PC-3 (cell line): ENCODE measurements around the gene ATG7. TPM values are rescaled to one million over a fixed set of nuclear protein-coding genes. Genes with fewer than 3 reads are reported as not detected.

Experiments
- ATAC-seq: fragments of 200-7000 bp; cut with Tn5 transposase; 2 replicates; pipeline ENCODE4 v1.9.1; 2020; ENCODE audit warnings: mild to moderate bottlenecking, moderate library complexity
- BruUV-seq: library from RNA; stranded (reverse); fragments of 400-500 nt; replicated peaks from 2 replicates; lab custom pipeline; 2021; lab: Mats Ljungman, UMichigan
- CTCF ChIA-PET: fragments of 300-600 bp; sonication (Branson Sonifier 250); formaldehyde crosslinking; loops from one replicate; lab custom pipeline; 2022; ENCODE audit warnings: antibody characterized with exemption; lab: Charles Lee
- POLR2A ChIA-PET: fragments of 300-600 bp; sonication (Branson Sonifier 250); formaldehyde crosslinking; loops from one replicate; lab custom pipeline; 2022; ENCODE audit warnings: antibody characterized with exemption; ENCODE audit not compliant: unreplicated experiment; lab: Charles Lee
- DNase-seq: peaks from one replicate; pipeline ENCODE4 v3.0.0-alpha.2; 2015
- H2AFZ ChIP-seq: fragments of 300-600 bp; sonication (generic); 2 replicates; pipeline ENCODE4 v1.6.0; 2016; ENCODE audit warnings: antibody characterized with exemption, low read length
- H3F3A ChIP-seq: fragments of 300-600 bp; sonication (generic); one replicate; pipeline ENCODE4 v1.6.0; 2017; ENCODE audit warnings: antibody characterized with exemption, low read length, control low read depth, mild to moderate bottlenecking; ENCODE audit not compliant: unreplicated experiment
- H3K27ac ChIP-seq: fragments of 300-600 bp; sonication (generic); 2 replicates; pipeline ENCODE4 v1.5.1; 2016; ENCODE audit warnings: mild to moderate bottlenecking, low read length
- H3K27me3 ChIP-seq: fragments of 300-600 bp; sonication (generic); 2 replicates; pipeline ENCODE4 v1.6.1; 2016; ENCODE audit warnings: low read length, mixed read lengths
- H3K36me3 ChIP-seq: fragments of 300-600 bp; sonication (generic); 2 replicates; pipeline ENCODE4 v1.6.1; 2016; ENCODE audit warnings: low read depth, mixed run types, low read length, mixed read lengths
- H3K4me1 ChIP-seq: fragments of 300-600 bp; sonication (generic); 2 replicates; pipeline ENCODE4 v1.5.1; 2016; ENCODE audit warnings: low read length; ENCODE audit not compliant: insufficient read depth
- H3K4me2 ChIP-seq: fragments of 300-600 bp; sonication (generic); 2 replicates; pipeline ENCODE4 v1.6.0; 2016; ENCODE audit warnings: low read length
- H3K4me3 ChIP-seq: fragments of 300-600 bp; sonication (generic); 2 replicates; pipeline ENCODE4 v1.5.1; 2016; ENCODE audit warnings: mild to moderate bottlenecking, low read length, mixed read lengths
- H3K79me2 ChIP-seq: fragments of 300-600 bp; sonication (generic); 2 replicates; pipeline ENCODE4 v1.6.1; 2017; ENCODE audit warnings: low read length, mixed read lengths
- H3K9ac ChIP-seq: fragments of 300-600 bp; sonication (generic); 2 replicates; pipeline ENCODE4 v1.6.0; 2016; ENCODE audit warnings: mild to moderate bottlenecking, low read length
- H3K9me2 ChIP-seq: fragments of 300-600 bp; sonication (generic); replicated peaks from 2 replicates; pipeline ENCODE4 v1.6.1; 2016; ENCODE audit warnings: mixed run types, low read length, mixed read lengths
- H3K9me3 ChIP-seq: fragments of 300-600 bp; sonication (generic); 2 replicates; pipeline ENCODE4 v1.6.1; 2016; ENCODE audit warnings: low read length, mixed read lengths
- H4K20me1 ChIP-seq: fragments of 300-600 bp; sonication (generic); 2 replicates; pipeline ENCODE4 v1.6.1; 2016; ENCODE audit warnings: low read length, mixed read lengths
- EZH2 ChIP-seq: fragments of 300-600 bp; sonication (generic); IDR thresholded peaks from one replicate; pipeline ENCODE4 v1.6.1; 2017; ENCODE audit warnings: antibody characterized with exemption, mild to moderate bottlenecking, low read length; ENCODE audit not compliant: unreplicated experiment
- EZH2phosphoT487 ChIP-seq: fragments of 300-600 bp; sonication (generic); IDR thresholded peaks from 2 replicates; pipeline ENCODE4 v1.6.1; 2018; ENCODE audit warnings: mild to moderate bottlenecking, antibody characterized with exemption, low read length, borderline replicate concordance
- intact Hi-C: fragments of 100-400 bp; cut with micrococcal nuclease; formaldehyde crosslinking; loops from 2 replicates; pipeline ENCODE4 v1.9.0; 2023
- total RNA-seq: library from RNA; depleted of rRNA; stranded (reverse); fragments of >200 nt; gene quantifications from 2 replicates; pipeline ENCODE4 v1.2.3, GENCODE V29; 2014
- TF ChIP-seq, protein P1 (sequence below): fragments of 300-600 bp; sonication (generic); conservative IDR thresholded peaks from 2 replicates; pipeline ENCODE4 v1.5.1; 2017; ENCODE audit warnings: antibody characterized with exemption, low read depth, mild to moderate bottlenecking, low read length

The ATG7 gene
- total RNA-seq, 1 experiment from 2014 or later: 36.5 TPM

DNA sequence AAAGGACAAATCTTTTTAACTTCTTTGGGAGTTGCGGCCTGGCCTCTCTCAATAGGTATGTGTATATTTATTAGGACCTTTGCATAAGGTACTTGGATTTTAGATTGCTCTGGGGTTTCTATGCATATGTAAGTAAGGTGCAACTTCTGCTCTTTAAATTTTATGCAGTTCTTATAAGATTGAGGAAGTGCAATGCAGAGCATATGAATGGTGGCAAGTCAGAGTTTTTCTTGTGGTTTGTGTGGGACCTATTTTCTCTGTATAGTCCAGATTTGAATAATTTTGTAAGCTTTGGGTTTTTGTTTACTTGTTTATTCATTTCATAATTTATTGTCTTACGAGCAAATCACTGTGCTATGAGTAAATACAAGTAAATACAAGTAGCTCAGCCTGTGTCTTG is 101.5 kb downstream of the ATG7 start:
- DNase-seq (no peak), ATAC-seq (no peak)
- Histone ChIP-seq H3K27ac (no peak overlapping the region), H3K4me2 (no peak overlapping the region), H3K9me2 (no peaks in the 10 kb centered on the region), H3K36me3 (0 out of 2 replicates have a peak, but pooled peaks cover 7% of the 10 kb centered on the region), H3K4me3 (no peak overlapping the region), H3K4me1 (no peaks in the 10 kb centered on the region), H4K20me1 (no peaks in the 10 kb centered on the region), H2AFZ (no peak overlapping the region), H3K9ac (no peak overlapping the region), H3F3A (no peaks in the 10 kb centered on the region), H3K79me2 (no peaks in the 10 kb centered on the region), H3K27me3 (no peaks in the 10 kb centered on the region), H3K9me3 (no peaks in the 10 kb centered on the region)
- TF ChIP-seq, protein P1, sequence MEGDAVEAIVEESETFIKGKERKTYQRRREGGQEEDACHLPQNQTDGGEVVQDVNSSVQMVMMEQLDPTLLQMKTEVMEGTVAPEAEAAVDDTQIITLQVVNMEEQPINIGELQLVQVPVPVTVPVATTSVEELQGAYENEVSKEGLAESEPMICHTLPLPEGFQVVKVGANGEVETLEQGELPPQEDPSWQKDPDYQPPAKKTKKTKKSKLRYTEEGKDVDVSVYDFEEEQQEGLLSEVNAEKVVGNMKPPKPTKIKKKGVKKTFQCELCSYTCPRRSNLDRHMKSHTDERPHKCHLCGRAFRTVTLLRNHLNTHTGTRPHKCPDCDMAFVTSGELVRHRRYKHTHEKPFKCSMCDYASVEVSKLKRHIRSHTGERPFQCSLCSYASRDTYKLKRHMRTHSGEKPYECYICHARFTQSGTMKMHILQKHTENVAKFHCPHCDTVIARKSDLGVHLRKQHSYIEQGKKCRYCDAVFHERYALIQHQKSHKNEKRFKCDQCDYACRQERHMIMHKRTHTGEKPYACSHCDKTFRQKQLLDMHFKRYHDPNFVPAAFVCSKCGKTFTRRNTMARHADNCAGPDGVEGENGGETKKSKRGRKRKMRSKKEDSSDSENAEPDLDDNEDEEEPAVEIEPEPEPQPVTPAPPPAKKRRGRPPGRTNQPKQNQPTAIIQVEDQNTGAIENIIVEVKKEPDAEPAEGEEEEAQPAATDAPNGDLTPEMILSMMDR: no peak
- TF ChIP-seq EZH2 (no peak), EZH2phosphoT487 (no peak)
- BruUV-seq: no TSS peak
- intact Hi-C loops: no loop called here
- POLR2A ChIA-PET: no interaction called here
- CTCF ChIA-PET: no interaction called here

DNA sequence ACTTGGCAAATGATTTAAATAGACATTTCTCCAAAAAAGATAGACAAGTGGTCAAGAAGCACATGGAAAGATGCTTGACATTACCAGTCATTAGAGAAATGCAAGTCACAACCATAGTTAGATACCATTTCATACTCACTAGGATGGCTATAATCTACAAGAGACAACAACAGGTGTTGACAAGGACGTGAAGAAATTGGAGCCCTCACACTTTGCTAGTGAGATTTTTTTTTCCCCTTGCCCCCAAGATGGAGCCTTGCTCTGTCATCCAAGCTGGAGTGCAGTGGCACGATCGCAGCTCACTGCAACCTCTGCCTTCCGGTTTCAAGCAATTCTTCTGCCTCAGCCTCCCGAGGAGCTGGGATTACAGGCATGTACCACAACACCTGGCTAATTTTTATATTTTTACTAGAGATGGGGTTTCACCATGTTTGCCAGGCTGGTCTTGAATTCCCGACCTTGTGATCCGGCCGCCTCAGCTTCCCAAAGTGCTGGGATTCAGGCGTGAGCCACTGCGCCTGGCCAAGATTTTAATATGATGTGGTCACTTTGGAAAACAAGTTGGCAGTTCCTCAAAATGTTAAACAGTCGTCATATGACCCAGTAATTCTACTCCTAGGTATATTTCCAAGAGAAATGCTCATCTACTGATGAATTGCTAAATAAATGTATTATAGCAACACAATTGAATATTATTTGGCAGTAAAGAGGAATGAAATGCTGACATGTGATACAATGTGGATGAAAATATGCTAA is 103.3 kb downstream of the ATG7 start:
- Histone ChIP-seq H3K4me1 (no peaks in the 10 kb centered on the region), H3K9me2 (no peaks in the 10 kb centered on the region), H3K79me2 (no peaks in the 10 kb centered on the region), H4K20me1 (no peaks in the 10 kb centered on the region), H3K4me2 (no peak overlapping the region), H3K9me3 (no peaks in the 10 kb centered on the region), H2AFZ (no peak overlapping the region), H3F3A (no peaks in the 10 kb centered on the region), H3K4me3 (no peak overlapping the region), H3K36me3 (peaks cover 9% of the 10 kb centered on the region; the same call in 1 of the 2 replicates), H3K27ac (no peak overlapping the region), H3K27me3 (no peaks in the 10 kb centered on the region), H3K9ac (no peak overlapping the region)
- no TSS peak for BruUV-seq
- TF ChIP-seq, protein P1: no peak
- TF ChIP-seq EZH2 (no peak), EZH2phosphoT487 (no peak)
- ATAC-seq (no peak), DNase-seq (no peak)
- ChIA-PET CTCF (no interaction called here), POLR2A (no interaction called here)
- intact Hi-C loops: loop anchor here (5.0 kb wide), 2 partner anchors 147 to 427 kb away; no protein-coding TSS in a partner anchor

GRCh38 chr3:11377719-11378118 is 105.5 kb downstream of the ATG7 start:
- no peaks in the 10 kb centered on the region for H3F3A ChIP-seq
- H3K27ac ChIP-seq: no peak overlapping the region
- TF ChIP-seq, protein P1: no peak
- TF ChIP-seq EZH2phosphoT487: no peak
- no peak for TF ChIP-seq EZH2
- no peak overlapping the region for H2AFZ ChIP-seq
- no peak for ATAC-seq
- no peak overlapping the region for H3K4me3 ChIP-seq
- CTCF ChIA-PET: no interaction called here
- POLR2A ChIA-PET: interaction anchor here (0.6 kb wide), 1 partner anchor 13 kb away, joined by 3 read pairs; no protein-coding TSS in a partner anchor
- no peaks in the 10 kb centered on the region for H3K79me2 ChIP-seq
- no peak overlapping the region for H3K9ac ChIP-seq
- H3K9me3 ChIP-seq: no peaks in the 10 kb centered on the region
- intact Hi-C loops: loop anchor here (5.0 kb wide), 2 partner anchors 145 to 425 kb away; no protein-coding TSS in a partner anchor
- DNase-seq: no peak
- no peaks in the 10 kb centered on the region for H4K20me1 ChIP-seq
- BruUV-seq: no TSS peak
- H3K27me3 ChIP-seq: no peaks in the 10 kb centered on the region
- H3K9me2 ChIP-seq: no peaks in the 10 kb centered on the region
- H3K4me1 ChIP-seq: no peaks in the 10 kb centered on the region
- H3K4me2 ChIP-seq: no peak overlapping the region
- peaks cover 13% of the 10 kb centered on the region; the same call in 1 of the 2 replicates for H3K36me3 ChIP-seq
